HCT116 (cell line): Measurements from ENCODE around the gene PRMT1. TPM values are rescaled to one million over a fixed set of nuclear protein-coding genes. Genes with fewer than 3 reads are reported as not detected.

Experiments
- ATAC-seq: fragments of 200-7000 bp; cut with Tn5 transposase; 2 replicates; pipeline ENCODE4 v1.9.1; 2020; ENCODE audit warnings: mild to moderate bottlenecking, moderate library complexity
- BruUV-seq: library from RNA; stranded (reverse); fragments of 400-500 nt; replicated peaks from 2 replicates; lab custom pipeline; 2021; lab: Mats Ljungman, UMichigan
- CTCF ChIA-PET: fragments of 300-600 bp; sonication (Branson Sonifier 250); formaldehyde crosslinking; loops from one replicate; lab custom pipeline; 2021; ENCODE audit warnings: antibody characterized with exemption; lab: Charles Lee
- POLR2A ChIA-PET: fragments of 300-600, 350-600 bp; sonication (Branson Sonifier 250); formaldehyde crosslinking; loops from one replicate; lab custom pipeline; 2021; ENCODE audit warnings: antibody characterized with exemption; lab: Charles Lee
- RAD21 ChIA-PET, 2 experiments: fragments of 300-600 bp; sonication (Branson Sonifier 250); formaldehyde crosslinking; loops; one replicate each; lab custom pipeline; 2023; ENCODE audit warnings: low total read pairs in 2 of 2; ENCODE audit not compliant: uncharacterized antibody in 2 of 2, unreplicated experiment in 2 of 2, low non-redundant PET in 1 of 2; lab: Charles Lee
- DNase-seq: peaks from one replicate; pipeline ENCODE4 v3.0.0-alpha.2; 2010; ENCODE audit warnings: low read depth, low spot score
- H2AFZ ChIP-seq: fragments of 200-600 bp; shearing (Covaris generic), sonication (generic); 2 replicates; pipeline ENCODE4 v1.6.1; 2017; ENCODE audit warnings: low read depth, mixed run types, mixed read lengths, antibody characterized with exemption, low read length; ENCODE audit not compliant: poor library complexity, severe bottlenecking
- H3K27ac ChIP-seq: 2 replicates; pipeline ENCODE4 v1.5.1; 2012; ENCODE audit warnings: low read depth, low read length
- H3K27me3 ChIP-seq: fragments of 200-600 bp; sonication (generic); 2 replicates; pipeline ENCODE4 v1.6.1; 2016; ENCODE audit warnings: mixed run types, low read length, mixed read lengths; ENCODE audit not compliant: insufficient read depth
- H3K36me3 ChIP-seq, 2 experiments: fragments of 200-500 bp in 1 of 2; fragments of 200-600 bp in 1 of 2; sonication (Bioruptor generic) in 1 of 2; sonication (generic) in 1 of 2; 2 replicates each; pipeline versions ENCODE4 v1.5.1 to v1.6.1; 2014 to 2016; ENCODE audit warnings: low read length in 2 of 2, inconsistent platforms in 1 of 2, mixed read lengths in 1 of 2, mixed run types in 1 of 2; ENCODE audit not compliant: insufficient read depth in 2 of 2, control insufficient read depth in 1 of 2
- H3K4me1 ChIP-seq, 2 experiments: fragments of 200-600 bp in 1 of 2; sonication (generic) in 1 of 2; 2 replicates each; pipeline versions ENCODE4 v1.5.1 to v1.6.1; 2012 to 2017; ENCODE audit warnings: low read length in 2 of 2, inconsistent platforms in 1 of 2, mild to moderate bottlenecking in 1 of 2, mixed read lengths in 1 of 2, mixed run types in 1 of 2, moderate library complexity in 1 of 2; ENCODE audit not compliant: insufficient read depth in 2 of 2, control insufficient read depth in 1 of 2
- H3K4me2 ChIP-seq: fragments of 200-600 bp; sonication (generic); 2 replicates; pipeline ENCODE4 v1.6.1; 2017; ENCODE audit warnings: mixed run types, low read length, mixed read lengths
- H3K4me3 ChIP-seq, 2 experiments: fragments of 200-600 bp in 1 of 2; sonication (generic) in 1 of 2; replicated peaks in 1 of 2; 2 replicates each; pipeline ENCODE4 v1.5.1; 2011 to 2016; ENCODE audit warnings: low read length in 2 of 2, control low read depth in 1 of 2, low read depth in 1 of 2, mild to moderate bottlenecking in 1 of 2, mixed read lengths in 1 of 2, mixed run types in 1 of 2
- H3K79me2 ChIP-seq: fragments of 200-600 bp; sonication (generic); 2 replicates; pipeline ENCODE4 v1.6.1; 2017; ENCODE audit warnings: mild to moderate bottlenecking, mixed run types, low read length, moderate library complexity, mixed read lengths; ENCODE audit not compliant: insufficient read depth
- H3K9ac ChIP-seq: fragments of 200-600 bp; sonication (generic); 2 replicates; pipeline ENCODE4 v1.6.1; 2016; ENCODE audit warnings: low read length, mixed read lengths
- H3K9me2 ChIP-seq: fragments of 200-600 bp; sonication (generic), shearing (Covaris generic); 2 replicates; pipeline ENCODE4 v1.6.1; 2017; ENCODE audit warnings: mixed run types, mild to moderate bottlenecking, moderate library complexity; ENCODE audit not compliant: insufficient read depth
- H3K9me3 ChIP-seq, 2 experiments: fragments of 200-500 bp in 1 of 2; fragments of 200-600 bp in 1 of 2; sonication (Bioruptor generic) in 1 of 2; sonication (generic) in 1 of 2; 2 replicates each; pipeline ENCODE4 v1.6.1; 2014 to 2017; ENCODE audit warnings: low read length in 2 of 2, mixed read lengths in 2 of 2, inconsistent platforms in 1 of 2, low read depth in 1 of 2, mild to moderate bottlenecking in 1 of 2, mixed run types in 1 of 2, moderate library complexity in 1 of 2; ENCODE audit not compliant: control insufficient read depth in 1 of 2, insufficient read depth in 1 of 2
- H4K20me1 ChIP-seq: fragments of 200-600 bp; sonication (generic), shearing (Covaris generic); 2 replicates; pipeline ENCODE4 v1.6.1; 2017; ENCODE audit warnings: mixed run types, mild to moderate bottlenecking, moderate library complexity; ENCODE audit not compliant: insufficient read depth
- CBX3 ChIP-seq: IDR thresholded peaks from 2 replicates; pipeline ENCODE4 v1.6.1; 2012; ENCODE audit warnings: low read depth
- CEBPB ChIP-seq: IDR thresholded peaks from 2 replicates; pipeline ENCODE4 v1.6.1; 2012; ENCODE audit warnings: low read depth
- EGR1 ChIP-seq: IDR thresholded peaks from 2 replicates; pipeline ENCODE4 v1.6.1; 2012; ENCODE audit warnings: low read depth
- EZH2 ChIP-seq: fragments of 200-600 bp; sonication (generic); IDR thresholded peaks from 2 replicates; pipeline ENCODE4 v1.6.1; 2017; ENCODE audit warnings: antibody characterized with exemption, mixed run types
- FOSL1 ChIP-seq: IDR thresholded peaks from 2 replicates; pipeline ENCODE4 v1.6.1; 2012; ENCODE audit warnings: low read depth
- JUND ChIP-seq: IDR thresholded peaks from 2 replicates; pipeline ENCODE4 v1.6.1; 2012
- POLR2A ChIP-seq: IDR thresholded peaks from 2 replicates; pipeline ENCODE4 v1.7.0; 2011; ENCODE audit warnings: borderline replicate concordance; ENCODE audit not compliant: insufficient read depth, insufficient read length; ENCODE audit errors: extremely low read depth
- RAD21 ChIP-seq: IDR thresholded peaks from 2 replicates; pipeline ENCODE4 v1.6.1; 2012; ENCODE audit warnings: low read depth, mild to moderate bottlenecking
- SIN3A ChIP-seq: IDR thresholded peaks from 2 replicates; pipeline ENCODE4 v1.6.1; 2012; ENCODE audit warnings: low read depth
- SRF ChIP-seq: IDR thresholded peaks from 2 replicates; pipeline ENCODE4 v1.6.1; 2012; ENCODE audit warnings: low read depth
- TCF7L2 ChIP-seq: IDR thresholded peaks from 2 replicates; pipeline ENCODE4 v1.7.0; 2011; ENCODE audit warnings: borderline replicate concordance, inconsistent platforms; ENCODE audit not compliant: insufficient read depth, insufficient read length; ENCODE audit errors: extremely low read depth
- YY1 ChIP-seq: IDR thresholded peaks from 2 replicates; pipeline ENCODE4 v1.6.1; 2011; ENCODE audit warnings: low read length, low read depth, moderate library complexity, mild to moderate bottlenecking; ENCODE audit not compliant: insufficient replicate concordance; ENCODE audit errors: extremely low read depth
- ZNF274 ChIP-seq: fragments of 200-500 bp; sonication (Bioruptor generic); IDR thresholded peaks from 2 replicates; pipeline ENCODE4 v1.6.1; 2014; ENCODE audit warnings: mild to moderate bottlenecking, low read depth, low read length, inconsistent platforms
- intact Hi-C: fragments of 100-400 bp; cut with micrococcal nuclease; formaldehyde crosslinking; loops from 2 replicates; pipeline ENCODE4 v1.10.0; 2022
- total RNA-seq: library from RNA; stranded (reverse); gene quantifications from one replicate; pipeline ENCODE4 v1.2.1, GENCODE V29; 2021; ENCODE audit not compliant: unreplicated experiment
- TF ChIP-seq, protein P1 (sequence below): IDR thresholded peaks from 2 replicates; pipeline ENCODE4 v1.6.1; 2012
- TF ChIP-seq, protein P2 (sequence below): IDR thresholded peaks from 2 replicates; pipeline ENCODE4 v1.6.1; 2012
- TF ChIP-seq, protein P3 (sequence below), 3 experiments: fragments of 200-600 bp in 1 of 3; sonication (generic) in 1 of 3; IDR thresholded peaks in 2 of 3; conservative IDR thresholded peaks in 1 of 3; 2 replicates each; pipeline ENCODE4 v1.5.1; 2012 to 2017; ENCODE audit warnings: low read depth in 2 of 3, low read length in 2 of 3, antibody characterized with exemption in 1 of 3, borderline replicate concordance in 1 of 3, control low read depth in 1 of 3, mild to moderate bottlenecking in 1 of 3, mixed read lengths in 1 of 3, mixed run types in 1 of 3, moderate library complexity in 1 of 3; ENCODE audit not compliant: insufficient read depth in 1 of 3
- TF ChIP-seq, protein P4 (sequence below): IDR thresholded peaks from 2 replicates; pipeline ENCODE4 v1.6.1; 2011; ENCODE audit warnings: mild to moderate bottlenecking, low read length, moderate library complexity; ENCODE audit not compliant: insufficient replicate concordance; ENCODE audit errors: extremely low read depth

PRMT1 gene
- total RNA-seq, 1 experiment from 2014 or later, result 428 TPM

DNA sequence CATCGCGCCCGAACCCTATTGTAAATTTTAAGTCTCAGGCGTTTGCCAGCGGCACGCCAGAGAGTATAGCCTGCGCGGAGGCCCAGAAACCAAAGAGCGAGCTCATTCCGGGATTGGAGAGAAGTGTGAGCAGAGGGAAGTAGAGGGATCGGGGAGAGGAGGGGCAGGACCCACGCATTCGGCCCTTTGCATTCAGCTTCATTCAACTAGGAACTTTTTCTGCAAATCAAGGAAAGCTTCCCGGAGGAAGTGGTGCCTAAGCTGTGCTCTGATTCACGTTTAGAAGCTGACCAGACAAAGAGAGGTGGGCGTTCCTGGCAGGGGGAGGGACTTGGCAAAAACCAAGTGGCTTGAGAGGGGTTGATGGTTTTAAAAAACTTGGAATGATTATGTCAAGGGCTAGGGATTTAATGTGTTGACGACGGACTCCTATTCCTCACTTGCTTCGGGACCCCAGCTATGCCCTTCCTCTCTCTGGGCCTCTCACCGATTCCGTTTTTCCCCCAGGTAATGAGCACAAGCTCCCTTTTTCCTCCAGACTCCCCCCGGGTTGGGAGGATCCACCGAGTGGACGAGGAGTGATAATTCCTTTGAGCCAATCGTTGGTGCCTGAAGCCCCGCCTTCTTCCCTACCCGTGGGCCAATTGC lies 811 bp upstream of the PRMT1 start (continued):
- TF ChIP-seq CBX3 (no peak), SRF (no peak), FOSL1 (no peak), CEBPB (no peak), RAD21 (no peak), EZH2 (no peak), ZNF274 (no peak), EGR1 (peak; percentile 64), POLR2A (peak; percentile 96), TCF7L2 (peak; percentile 29)
- TF ChIP-seq, protein P1, sequence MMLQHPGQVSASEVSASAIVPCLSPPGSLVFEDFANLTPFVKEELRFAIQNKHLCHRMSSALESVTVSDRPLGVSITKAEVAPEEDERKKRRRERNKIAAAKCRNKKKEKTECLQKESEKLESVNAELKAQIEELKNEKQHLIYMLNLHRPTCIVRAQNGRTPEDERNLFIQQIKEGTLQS, result no peak
- TF ChIP-seq, protein P2, sequence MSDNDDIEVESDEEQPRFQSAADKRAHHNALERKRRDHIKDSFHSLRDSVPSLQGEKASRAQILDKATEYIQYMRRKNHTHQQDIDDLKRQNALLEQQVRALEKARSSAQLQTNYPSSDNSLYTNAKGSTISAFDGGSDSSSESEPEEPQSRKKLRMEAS, result peak; percentile 63; the same call in 1 of the 2 replicates
- TF ChIP-seq, all 23 proteins: peak for 9

DNA sequence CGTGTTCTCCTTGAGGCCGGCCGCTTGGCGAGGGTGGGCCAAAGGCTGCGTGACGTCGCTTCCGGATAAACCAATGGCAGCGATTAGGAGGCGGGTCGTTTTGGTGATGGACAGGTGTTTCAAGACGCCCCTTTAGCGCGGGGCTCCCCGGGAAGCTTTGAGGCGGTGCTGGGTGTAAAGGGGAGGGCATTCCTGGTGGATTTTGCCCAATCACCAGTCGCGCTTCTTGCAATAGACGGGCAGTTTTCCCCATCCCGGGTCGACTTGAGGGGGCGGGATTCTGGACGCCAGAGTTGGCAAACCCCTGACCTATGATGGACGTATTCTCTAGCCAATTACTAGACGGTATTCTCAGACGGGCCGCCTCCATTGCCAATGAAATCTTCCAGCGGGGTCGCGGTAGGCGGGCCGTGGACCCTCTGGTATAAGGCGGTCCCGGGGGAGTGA lies 264 bp upstream of the PRMT1 start:
- peak overlapping the region; percentile 99 for H3K27ac ChIP-seq
- no peaks in the 10 kb centered on the region for H3K27me3 ChIP-seq
- no peaks in the 10 kb centered on the region for H3K9me3 ChIP-seq
- peak overlapping the region; percentile 69 for H3K4me2 ChIP-seq
- ChIA-PET CTCF (interaction anchor here (0.9 to 3.4 kb wide), 8 partner anchors 10 to 130 kb away, joined by 3 to 19 read pairs (median 3); partner anchors contain the start of genes BCL2L12, IRF3, NOSIP and PRR12), POLR2A (interaction anchor here (0.8 to 4.3 kb wide), 21 partner anchors 12 to 683 kb away, joined by 3 to 92 read pairs (median 5); partner anchors contain the start of genes ALDH16A1, AP2A1, ATF5 and BCL2L12), RAD21 (interaction anchor here in 1 of 2 experiments (0.5 to 1.3 kb wide), 2 partner anchors 36 to 683 kb away, joined by 5 to 6 read pairs; partner anchors contain the start of genes RRAS and RUVBL2)
- peaks cover 47% of the 10 kb centered on the region for H3K79me2 ChIP-seq
- H3K4me1 ChIP-seq, result peaks cover 31 to 49% of the 10 kb centered on the region in 2 experiments
- peaks cover 5 to 12% of the 10 kb centered on the region in 2 experiments; a peak in 3 of 4 replicates for H3K36me3 ChIP-seq
- peak; percentile 100 for DNase-seq
- peak overlapping the region; percentile 93 to 99 for H3K4me3 ChIP-seq
- BruUV-seq, result no TSS peak
- peaks cover 22% of the 10 kb centered on the region; the same call in 1 of the 2 replicates for H4K20me1 ChIP-seq
- intact Hi-C loops, result loop anchor here (1.0 to 5.0 kb wide), 5 partner anchors 37 to 174 kb away; partner anchors contain the start of genes PRR12 and RRAS
- peak overlapping the region; percentile 100 for H3K9ac ChIP-seq
- H3K9me2 ChIP-seq, result no peaks in the 10 kb centered on the region
- ATAC-seq, result peak; percentile 71
- H2AFZ ChIP-seq, result no peak overlapping the region
- TF ChIP-seq, protein P1, result no peak
- no peak for TF ChIP-seq FOSL1
- no peak for TF ChIP-seq TCF7L2
- no peak for TF ChIP-seq CBX3
- TF ChIP-seq, protein P3, sequence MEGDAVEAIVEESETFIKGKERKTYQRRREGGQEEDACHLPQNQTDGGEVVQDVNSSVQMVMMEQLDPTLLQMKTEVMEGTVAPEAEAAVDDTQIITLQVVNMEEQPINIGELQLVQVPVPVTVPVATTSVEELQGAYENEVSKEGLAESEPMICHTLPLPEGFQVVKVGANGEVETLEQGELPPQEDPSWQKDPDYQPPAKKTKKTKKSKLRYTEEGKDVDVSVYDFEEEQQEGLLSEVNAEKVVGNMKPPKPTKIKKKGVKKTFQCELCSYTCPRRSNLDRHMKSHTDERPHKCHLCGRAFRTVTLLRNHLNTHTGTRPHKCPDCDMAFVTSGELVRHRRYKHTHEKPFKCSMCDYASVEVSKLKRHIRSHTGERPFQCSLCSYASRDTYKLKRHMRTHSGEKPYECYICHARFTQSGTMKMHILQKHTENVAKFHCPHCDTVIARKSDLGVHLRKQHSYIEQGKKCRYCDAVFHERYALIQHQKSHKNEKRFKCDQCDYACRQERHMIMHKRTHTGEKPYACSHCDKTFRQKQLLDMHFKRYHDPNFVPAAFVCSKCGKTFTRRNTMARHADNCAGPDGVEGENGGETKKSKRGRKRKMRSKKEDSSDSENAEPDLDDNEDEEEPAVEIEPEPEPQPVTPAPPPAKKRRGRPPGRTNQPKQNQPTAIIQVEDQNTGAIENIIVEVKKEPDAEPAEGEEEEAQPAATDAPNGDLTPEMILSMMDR (IDR thresholded peaks at IDR 0.05 in 2 of 3, conservative IDR thresholded peaks at IDR 0.05 in 1 of 3; ENCODE audit: borderline replicate concordance in 1 of 3, insufficient read depth in 1 of 3, low read depth in 2 of 3, low read length in 2 of 3), result no peak
- TF ChIP-seq, protein P2, result no peak
- no peak for TF ChIP-seq YY1
- TF ChIP-seq SIN3A, result no peak
- 0 out of 2 replicates have a peak, but pooled peaks have one; percentile 72 for TF ChIP-seq EGR1
- TF ChIP-seq, protein P4, sequence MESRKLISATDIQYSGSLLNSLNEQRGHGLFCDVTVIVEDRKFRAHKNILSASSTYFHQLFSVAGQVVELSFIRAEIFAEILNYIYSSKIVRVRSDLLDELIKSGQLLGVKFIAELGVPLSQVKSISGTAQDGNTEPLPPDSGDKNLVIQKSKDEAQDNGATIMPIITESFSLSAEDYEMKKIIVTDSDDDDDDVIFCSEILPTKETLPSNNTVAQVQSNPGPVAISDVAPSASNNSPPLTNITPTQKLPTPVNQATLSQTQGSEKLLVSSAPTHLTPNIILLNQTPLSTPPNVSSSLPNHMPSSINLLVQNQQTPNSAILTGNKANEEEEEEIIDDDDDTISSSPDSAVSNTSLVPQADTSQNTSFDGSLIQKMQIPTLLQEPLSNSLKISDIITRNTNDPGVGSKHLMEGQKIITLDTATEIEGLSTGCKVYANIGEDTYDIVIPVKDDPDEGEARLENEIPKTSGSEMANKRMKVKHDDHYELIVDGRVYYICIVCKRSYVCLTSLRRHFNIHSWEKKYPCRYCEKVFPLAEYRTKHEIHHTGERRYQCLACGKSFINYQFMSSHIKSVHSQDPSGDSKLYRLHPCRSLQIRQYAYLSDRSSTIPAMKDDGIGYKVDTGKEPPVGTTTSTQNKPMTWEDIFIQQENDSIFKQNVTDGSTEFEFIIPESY, result peak; percentile 17
- TF ChIP-seq ZNF274, result no peak
- TF ChIP-seq SRF, result no peak; the same call in 1 of the 2 replicates
- TF ChIP-seq JUND, result no peak
- no peak for TF ChIP-seq EZH2
- TF ChIP-seq POLR2A, result no peak
